H9 (cell line): ENCODE results near the gene POT1. TPM values are rescaled to one million over a fixed set of nuclear protein-coding genes. Genes with fewer than 3 reads are reported as not detected.

ENCODE experiments used
- DNase-seq: peaks from one replicate; pipeline ENCODE4 v3.0.0-alpha.2; 2017
- H2AFZ ChIP-seq: one replicate; pipeline ENCODE4 v1.6.1; 2013; ENCODE audit warnings: mild to moderate bottlenecking, low read length, control low read depth, moderate library complexity
- H2AK5ac ChIP-seq: 2 replicates; pipeline ENCODE4 v1.6.1; 2013; ENCODE audit warnings: low read length, control low read depth, mixed read lengths; ENCODE audit not compliant: insufficient read length
- H2BK120ac ChIP-seq: one replicate; pipeline ENCODE4 v1.6.1; 2013; ENCODE audit warnings: low read depth, mild to moderate bottlenecking, low read length, control low read depth, inconsistent platforms; ENCODE audit not compliant: poor library complexity, severe bottlenecking
- H2BK12ac ChIP-seq: 2 replicates; pipeline ENCODE4 v1.6.1; 2013; ENCODE audit warnings: low read length, control low read depth, mixed read lengths, low read depth; ENCODE audit not compliant: insufficient read length
- H2BK15ac ChIP-seq: 2 replicates; pipeline ENCODE4 v1.6.1; 2013; ENCODE audit warnings: low read depth, low read length, control low read depth
- H2BK20ac ChIP-seq: one replicate; pipeline ENCODE4 v1.6.1; 2013; ENCODE audit warnings: low read depth, mild to moderate bottlenecking, low read length, control low read depth, inconsistent platforms; ENCODE audit not compliant: poor library complexity, severe bottlenecking
- H2BK5ac ChIP-seq: 2 replicates; pipeline ENCODE4 v1.6.1; 2013; ENCODE audit warnings: low read length, control low read depth, mixed read lengths; ENCODE audit not compliant: insufficient read length
- H3K14ac ChIP-seq: 2 replicates; pipeline ENCODE4 v1.6.1; 2013; ENCODE audit warnings: low read length, control low read depth; ENCODE audit not compliant: insufficient read depth
- H3K18ac ChIP-seq: 2 replicates; pipeline ENCODE4 v1.6.1; 2013; ENCODE audit warnings: low read depth, mild to moderate bottlenecking, mixed read lengths, low read length, control low read depth; ENCODE audit not compliant: insufficient read length
- H3K23ac ChIP-seq: 2 replicates; pipeline ENCODE4 v1.6.1; 2013; ENCODE audit warnings: low read length, control low read depth, mixed read lengths, low read depth; ENCODE audit not compliant: insufficient read length
- H3K23me2 ChIP-seq: 2 replicates; pipeline ENCODE4 v1.6.1; 2013; ENCODE audit warnings: low read depth, mild to moderate bottlenecking, mixed read lengths, low read length, control low read depth; ENCODE audit not compliant: insufficient read length, poor library complexity, severe bottlenecking
- H3K27ac ChIP-seq: 2 replicates; pipeline ENCODE4 v1.5.1; 2013; ENCODE audit warnings: low read length, control low read depth, mixed read lengths, low read depth; ENCODE audit not compliant: insufficient read length
- H3K27me3 ChIP-seq: 2 replicates; pipeline ENCODE4 v1.6.1; 2013; ENCODE audit warnings: low read length, control low read depth, inconsistent platforms; ENCODE audit not compliant: insufficient read depth
- H3K4ac ChIP-seq: 2 replicates; pipeline ENCODE4 v1.6.1; 2013; ENCODE audit warnings: low read depth, mild to moderate bottlenecking, control low read depth, inconsistent platforms, low read length, moderate library complexity
- H3K4me1 ChIP-seq: 2 replicates; pipeline ENCODE4 v1.6.1; 2013; ENCODE audit warnings: low read length, control low read depth, inconsistent platforms; ENCODE audit not compliant: insufficient read depth
- H3K4me2 ChIP-seq: 2 replicates; pipeline ENCODE4 v1.6.1; 2013; ENCODE audit warnings: low read length, control low read depth, mixed read lengths; ENCODE audit not compliant: insufficient read length, insufficient read depth
- H3K56ac ChIP-seq: 2 replicates; pipeline ENCODE4 v1.6.1; 2013; ENCODE audit warnings: low read depth, mild to moderate bottlenecking, mixed read lengths, low read length, control low read depth; ENCODE audit not compliant: insufficient read length
- H3K79me1 ChIP-seq: 2 replicates; pipeline ENCODE4 v1.6.1; 2013; ENCODE audit warnings: low read depth, mild to moderate bottlenecking, moderate library complexity, low read length, control low read depth, inconsistent platforms; ENCODE audit not compliant: insufficient read depth, poor library complexity, severe bottlenecking
- H3K79me2 ChIP-seq: 2 replicates; pipeline ENCODE4 v1.6.1; 2013; ENCODE audit warnings: low read length, control low read depth, inconsistent platforms; ENCODE audit not compliant: insufficient read depth
- H3K9ac ChIP-seq: 2 replicates; pipeline ENCODE4 v1.6.1; 2013; ENCODE audit warnings: low read length, control low read depth, mixed read lengths; ENCODE audit not compliant: insufficient read length; ENCODE audit errors: extremely low read depth
- H3K9me3 ChIP-seq: one replicate; pipeline ENCODE4 v1.6.1; 2013; ENCODE audit warnings: low read depth, low read length, inconsistent platforms; ENCODE audit not compliant: control insufficient read depth
- H3T11ph ChIP-seq: one replicate; pipeline ENCODE4 v1.6.1; 2013; ENCODE audit warnings: mild to moderate bottlenecking, low read length, control low read depth, inconsistent platforms
- H4K20me1 ChIP-seq: one replicate; pipeline ENCODE4 v1.6.1; 2013; ENCODE audit not compliant: control insufficient read depth, insufficient read length, insufficient read depth
- H4K5ac ChIP-seq: 2 replicates; pipeline ENCODE4 v1.6.1; 2013; ENCODE audit warnings: low read depth, mild to moderate bottlenecking, mixed read lengths, low read length, control low read depth; ENCODE audit not compliant: insufficient read length
- H4K8ac ChIP-seq: replicated peaks from 2 replicates; pipeline ENCODE4 v1.6.1; 2013; ENCODE audit warnings: low read length, control low read depth, mixed read lengths, low read depth; ENCODE audit not compliant: insufficient read length
- H4K91ac ChIP-seq: 2 replicates; pipeline ENCODE4 v1.6.1; 2013; ENCODE audit warnings: low read depth, mild to moderate bottlenecking, moderate library complexity, mixed read lengths, low read length, control low read depth; ENCODE audit not compliant: insufficient read length
- H3K27ac Mint-ChIP-seq, 3 experiments: 2 replicates in 2 of 3; 3 replicates in 1 of 3; pipeline ENCODE4 v1.8.0; 2020 to 2021; ENCODE audit warnings: mixed read lengths in 3 of 3, mild to moderate bottlenecking in 1 of 3, moderate library complexity in 1 of 3
- H3K27me3 Mint-ChIP-seq: 2 replicates; pipeline ENCODE4 v1.8.0; 2021; ENCODE audit warnings: low read depth, mild to moderate bottlenecking, moderate library complexity, mixed read lengths
- H3K36me3 Mint-ChIP-seq, 3 experiments: 2 replicates in 2 of 3; 3 replicates in 1 of 3; pipeline ENCODE4 v1.8.0; 2020 to 2021; ENCODE audit warnings: low read depth in 3 of 3, mixed read lengths in 3 of 3; ENCODE audit not compliant: insufficient read depth in 1 of 3
- H3K4me1 Mint-ChIP-seq, 2 experiments: 2 replicates each; pipeline ENCODE4 v1.8.0; 2020; ENCODE audit warnings: mixed read lengths in 2 of 2
- H3K4me3 Mint-ChIP-seq, 2 experiments: 2 replicates in 1 of 2; 3 replicates in 1 of 2; pipeline ENCODE4 v1.8.0; 2020 to 2021; ENCODE audit warnings: mild to moderate bottlenecking in 2 of 2, mixed read lengths in 2 of 2, moderate library complexity in 1 of 2
- H3K9me3 Mint-ChIP-seq, 2 experiments: 2 replicates in 1 of 2; 3 replicates in 1 of 2; pipeline ENCODE4 v1.8.0; 2020; ENCODE audit warnings: mild to moderate bottlenecking in 2 of 2, mixed read lengths in 2 of 2, moderate library complexity in 1 of 2
- CTCF ChIP-seq: fragments of 200-600 bp; sonication (generic); conservative IDR thresholded peaks from 3 replicates; pipeline ENCODE4 v1.8.0; 2021; ENCODE audit warnings: antibody characterized with exemption, mild to moderate bottlenecking
- WGBS: extraction: QIAGEN DNeasy Blood & Tissue Kit; methylation state at CpG from one replicate; pipeline ENCODE4 v1.1.7; 2013; ENCODE audit warnings: missing lambda C conversion rate, low lambda C conversion rate, mixed read lengths; ENCODE audit not compliant: insufficient read length; ENCODE audit errors: extremely low coverage; 5-methylcytosine and 5-hydroxymethylcytosine counted together
- total RNA-seq: library from RNA; stranded (reverse); gene quantifications from 2 replicates; pipeline ENCODE4 v1.2.1, GENCODE V29; 2021

POT1 gene
- total RNA-seq, 1 experiment from 2014 or later: 23.4 TPM

- peaks cover 5 to 6% of the 10 kb centered on the region in 2 experiments for H3K4me1 Mint-ChIP-seq
- Histone ChIP-seq H2BK120ac (no peak overlapping the region), H3T11ph (no peak overlapping the region), H4K8ac (no peak overlapping the region), H3K79me2 (no peaks in the 10 kb centered on the region), H3K4me2 (no peak overlapping the region), H3K27ac (no peak overlapping the region), H3K14ac (no peak overlapping the region), H2AFZ (no peak overlapping the region), H4K5ac (no peak overlapping the region), H3K4ac (no peak overlapping the region), H2AK5ac (no peak overlapping the region), H2BK20ac (no peak overlapping the region), H2BK5ac (no peak overlapping the region), H3K27me3 (no peaks in the 10 kb centered on the region), H3K4me1 (no peaks in the 10 kb centered on the region), H4K91ac (no peak overlapping the region), H2BK12ac (no peak overlapping the region), H4K20me1 (no peaks in the 10 kb centered on the region), H3K23ac (no peak overlapping the region), H3K23me2 (no peaks in the 10 kb centered on the region), H2BK15ac (no peak overlapping the region), H3K18ac (no peak overlapping the region), H3K79me1 (no peaks in the 10 kb centered on the region), H3K9me3 (no peaks in the 10 kb centered on the region), H3K56ac (no peak overlapping the region), H3K9ac (no peak overlapping the region)
- no peaks in the 10 kb centered on the region for H3K9me3 Mint-ChIP-seq
- no peak for DNase-seq
- H3K27ac Mint-ChIP-seq: no peak overlapping the region
- no peaks in the 10 kb centered on the region for H3K27me3 Mint-ChIP-seq
- H3K4me3 Mint-ChIP-seq: no peak overlapping the region
- WGBS: no CpG with 5 or more reads among the region's 1 CpG
- H3K36me3 Mint-ChIP-seq: peaks cover 0 to 6% (median 0%) of the 10 kb centered on the region in 3 experiments; a peak in 2 of 7 replicates
- TF ChIP-seq CTCF: peak; percentile 60; the same call in 2 of the 3 replicates
Measured at GRCh38 chr7:124840435-124840834, 89.2 kb downstream of the POT1 start.
